Stomach (tissue), 4 donors: ENCODE measurements around the gene GPBP1.

ENCODE experiments used
- POLR2AphosphoS5 ChIP-seq, 3 donors: sonication (generic); formaldehyde crosslinking; IDR thresholded peaks; one replicate each; pipeline ENCODE4 v1.6.1; 2016; ENCODE audit warnings: antibody characterized with exemption in 3 of 3
- TF ChIP-seq, protein P1 (sequence below), 7 experiments: fragments of 450-650 bp in 4 of 7; fragments of 200-600 bp in 3 of 7; sonication (generic) in 3 of 7; IDR thresholded peaks; one replicate each; pipeline ENCODE4 v1.5.1; 2016 to 2019; ENCODE audit warnings: antibody characterized with exemption in 7 of 7, control low read depth in 2 of 7, mild to moderate bottlenecking in 1 of 7

DNA sequence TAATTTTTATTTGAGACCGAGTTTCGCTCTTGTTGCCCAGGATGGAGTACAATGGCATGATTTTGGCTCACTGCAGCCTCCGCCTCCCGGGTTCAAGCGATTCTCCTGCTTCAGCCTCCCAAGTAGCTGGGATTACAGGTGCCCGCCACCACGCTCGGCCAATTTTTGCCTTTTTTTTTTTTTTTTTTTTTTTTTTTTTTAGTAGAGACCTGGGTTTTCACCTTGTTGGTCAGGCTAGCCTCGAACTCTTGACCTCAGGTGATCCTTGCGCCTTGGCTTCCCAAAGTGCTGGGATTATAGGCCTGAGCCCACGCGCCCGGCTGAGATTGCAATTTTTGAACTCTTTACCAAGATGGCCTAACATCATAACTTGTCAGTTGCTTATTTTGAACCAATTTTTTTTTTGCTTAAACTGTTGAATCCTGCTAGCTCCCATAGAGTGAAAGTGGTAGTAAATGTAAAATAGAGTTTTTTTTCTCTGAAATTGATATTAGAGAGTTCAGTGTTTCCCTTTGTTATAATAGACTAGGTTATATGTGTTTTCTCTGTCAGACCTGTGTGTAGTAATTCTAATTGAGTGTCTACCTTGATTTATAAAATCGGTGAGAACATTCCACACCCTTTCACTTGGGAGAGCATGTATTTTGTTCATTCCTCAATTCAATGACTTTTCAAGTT lies 3.8 kb downstream of the GPBP1 start:
- TF ChIP-seq POLR2AphosphoS5 (IDR thresholded peaks at IDR 0.05) = no peak
- TF ChIP-seq, protein P1, sequence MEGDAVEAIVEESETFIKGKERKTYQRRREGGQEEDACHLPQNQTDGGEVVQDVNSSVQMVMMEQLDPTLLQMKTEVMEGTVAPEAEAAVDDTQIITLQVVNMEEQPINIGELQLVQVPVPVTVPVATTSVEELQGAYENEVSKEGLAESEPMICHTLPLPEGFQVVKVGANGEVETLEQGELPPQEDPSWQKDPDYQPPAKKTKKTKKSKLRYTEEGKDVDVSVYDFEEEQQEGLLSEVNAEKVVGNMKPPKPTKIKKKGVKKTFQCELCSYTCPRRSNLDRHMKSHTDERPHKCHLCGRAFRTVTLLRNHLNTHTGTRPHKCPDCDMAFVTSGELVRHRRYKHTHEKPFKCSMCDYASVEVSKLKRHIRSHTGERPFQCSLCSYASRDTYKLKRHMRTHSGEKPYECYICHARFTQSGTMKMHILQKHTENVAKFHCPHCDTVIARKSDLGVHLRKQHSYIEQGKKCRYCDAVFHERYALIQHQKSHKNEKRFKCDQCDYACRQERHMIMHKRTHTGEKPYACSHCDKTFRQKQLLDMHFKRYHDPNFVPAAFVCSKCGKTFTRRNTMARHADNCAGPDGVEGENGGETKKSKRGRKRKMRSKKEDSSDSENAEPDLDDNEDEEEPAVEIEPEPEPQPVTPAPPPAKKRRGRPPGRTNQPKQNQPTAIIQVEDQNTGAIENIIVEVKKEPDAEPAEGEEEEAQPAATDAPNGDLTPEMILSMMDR (IDR thresholded peaks at IDR 0.05) = no peak
